ENCODE measurements around the gene LTB4R.

GRCh38 chr14:24273422-24273998, 37.8 kb upstream of the LTB4R start:
- no peak for TF ChIP-seq SIN3A (IDR thresholded peaks at IDR 0.05; ENCODE audit: borderline replicate concordance, insufficient read depth, low read length)
- no peak for TF ChIP-seq REST (IDR thresholded peaks at IDR 0.05; ENCODE audit: insufficient read depth in 1 of 2, low read depth in 2 of 2, low read length in 2 of 2)
- TF ChIP-seq TAF1 (IDR thresholded peaks at IDR 0.05; ENCODE audit: borderline replicate concordance, insufficient read depth, low read length) = no peak

Measured in PFSK-1 (cell line).